GM12801 (cell line): ENCODE results near the gene SYT11.

Experiments
- CTCF ChIP-seq: IDR thresholded peaks from one replicate; pipeline ENCODE4 v1.5.1; 2011; ENCODE audit warnings: control low read depth; ENCODE audit not compliant: insufficient read length; ENCODE audit errors: extremely low read depth

The SYT11 gene

GRCh38 chr1:155856975-155857930 lies 2.1 kb upstream of the SYT11 start, which contains the start of gene GON4L:
Gene GON4L, minus strand, starts transcription at chr1:155857214. Its CDS starts 3,434 bp downstream, at chr1:155853780.
- TF ChIP-seq CTCF, result no peak

GRCh38 chr1:155858800-155859233 lies 550 bp upstream of the SYT11 start:
- TF ChIP-seq CTCF, result no peak

GRCh38 chr1:155859881-155860871 lies 809 bp downstream of the SYT11 start:
- TF ChIP-seq CTCF, result no peak

GRCh38 chr1:155860970-155861510 lies 1.7 kb downstream of the SYT11 start:
- TF ChIP-seq CTCF, result no peak

GRCh38 chr1:155861896-155862295 lies 2.5 kb downstream of the SYT11 start:
- no peak for TF ChIP-seq CTCF

GRCh38 chr1:155864393-155864792 lies 5.0 kb downstream of the SYT11 start:
- no peak for TF ChIP-seq CTCF
